ENCODE results near the gene ETHE1.
"Not testable (repeated sequence)": the region's sequence is repeated elsewhere in the genome, so short reads cannot be mapped to it uniquely, and the experiment has no call there.

Gene ETHE1

DNA sequence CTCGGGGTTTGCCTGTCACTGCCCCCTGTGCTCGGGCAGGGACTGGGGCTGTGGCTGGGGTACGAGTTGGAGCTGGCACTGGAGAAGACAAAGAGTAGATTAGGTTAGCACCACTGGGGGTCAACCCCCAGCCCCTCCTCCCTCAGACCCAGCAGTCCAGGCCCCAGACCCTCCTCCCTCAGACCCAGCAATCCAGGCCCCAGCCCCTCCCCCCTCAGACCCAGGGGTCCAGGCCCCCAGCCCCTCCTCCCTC is 25.1 kb upstream of the ETHE1 start:
- H3K4me3 ChIP-seq (replicated peaks in 1 of 2; ENCODE audit: low read depth in 2 of 2, low read length in 2 of 2): no peak overlapping the region
- no peak for DNase-seq (ENCODE audit: low read depth in 2 of 2)
- TF ChIP-seq CTCF (IDR thresholded peaks at IDR 0.05; ENCODE audit: low read depth, low read length): no peak

DNA sequence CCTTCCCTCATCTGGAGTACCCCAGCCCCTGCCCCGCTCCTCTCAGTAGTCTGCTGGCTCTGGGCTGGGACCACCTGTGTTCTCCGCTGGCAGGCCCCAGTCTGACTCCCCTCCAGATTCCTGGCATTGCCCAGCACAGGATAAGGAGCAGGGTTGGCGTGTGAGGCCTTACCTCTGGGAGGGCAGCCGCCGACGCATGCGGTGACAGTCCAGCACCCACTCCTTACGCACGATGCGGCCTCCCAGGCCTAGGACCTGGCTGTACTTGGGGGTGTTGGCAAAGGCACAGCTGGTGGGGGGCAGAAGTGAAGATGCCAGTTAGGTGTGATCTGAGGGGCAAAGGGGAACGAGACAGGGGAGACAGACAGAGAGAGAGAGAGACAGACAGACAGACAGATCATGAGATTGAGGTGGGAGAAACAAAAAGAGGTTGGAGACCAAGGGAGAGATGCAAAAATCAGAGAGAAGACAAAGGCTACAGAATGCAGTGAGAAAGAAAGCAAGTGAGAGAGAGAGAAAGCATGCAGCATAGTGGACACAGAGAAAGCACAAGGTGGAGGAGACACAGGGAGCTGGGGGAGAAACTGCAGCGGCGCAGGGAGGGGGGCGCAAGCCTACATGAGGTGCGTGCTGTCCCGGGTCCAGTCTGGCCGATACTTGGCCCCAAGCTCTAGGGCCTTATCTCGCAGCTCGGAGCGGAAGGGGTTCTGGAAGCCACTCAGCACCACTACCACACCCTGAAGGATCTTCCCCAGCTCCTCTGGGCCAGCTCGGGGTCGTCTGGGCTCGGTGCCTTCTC is 24.6 kb upstream of the ETHE1 start:
- no peak for DNase-seq (ENCODE audit: low read depth in 2 of 2)
- no peak overlapping the region for H3K4me3 ChIP-seq (replicated peaks in 1 of 2; ENCODE audit: low read depth in 2 of 2, low read length in 2 of 2)
- TF ChIP-seq CTCF (IDR thresholded peaks at IDR 0.05; ENCODE audit: low read depth, low read length): no peak

DNA sequence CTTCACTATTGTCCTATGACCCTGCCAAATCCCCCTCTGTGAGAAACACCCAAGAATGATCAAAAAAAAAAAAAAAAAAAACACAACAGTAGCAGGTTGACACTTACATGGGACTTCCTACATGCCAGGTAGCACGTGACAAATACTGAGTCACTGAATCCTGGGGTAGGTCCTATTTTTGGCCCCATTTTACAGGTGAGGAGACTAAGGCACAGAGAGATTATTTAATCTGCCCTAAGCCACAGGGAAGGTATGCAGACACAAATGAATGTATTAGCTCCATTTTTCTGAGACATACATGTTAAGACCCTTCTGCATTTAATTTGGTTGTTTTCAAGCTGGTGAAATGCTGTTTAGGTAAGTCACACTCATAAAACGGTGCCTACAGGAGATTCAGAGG is 21.7 kb upstream of the ETHE1 start:
- no peak for TF ChIP-seq CTCF (IDR thresholded peaks at IDR 0.05; ENCODE audit: low read depth, low read length)
- no peak overlapping the region for H3K4me3 ChIP-seq (replicated peaks in 1 of 2; ENCODE audit: low read depth in 2 of 2, low read length in 2 of 2)
- DNase-seq (ENCODE audit: low read depth in 2 of 2): no peak

DNA sequence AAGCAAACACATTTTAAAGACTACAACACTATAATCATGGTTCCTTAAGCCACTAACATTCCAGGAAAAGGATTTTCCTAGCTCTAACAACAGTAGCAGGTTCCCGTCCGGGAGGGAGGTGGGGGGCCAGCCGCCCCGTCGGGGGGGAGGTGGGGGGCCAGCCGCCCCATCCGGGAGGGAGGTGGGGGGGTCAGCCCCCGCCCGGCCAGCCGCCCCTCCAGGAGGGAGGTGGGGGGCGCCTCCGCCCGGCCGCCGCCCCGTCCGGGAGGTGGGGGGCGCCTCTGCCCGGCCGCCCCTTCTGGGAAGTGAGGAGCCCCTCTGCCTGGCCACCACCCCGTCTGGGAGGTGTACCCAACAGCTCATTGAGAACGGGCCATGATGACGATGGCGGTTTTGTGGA is 20.9 kb upstream of the ETHE1 start:
- H3K4me3 ChIP-seq (replicated peaks in 1 of 2; ENCODE audit: low read depth in 2 of 2, low read length in 2 of 2); DNase-seq (ENCODE audit: low read depth in 2 of 2): not testable (repeated sequence)

- DNase-seq (ENCODE audit: low read depth in 2 of 2): no peak
- no peak overlapping the region for H3K4me3 ChIP-seq (replicated peaks in 1 of 2; ENCODE audit: low read depth in 2 of 2, low read length in 2 of 2)
- TF ChIP-seq CTCF (IDR thresholded peaks at IDR 0.05; ENCODE audit: low read depth, low read length): no peak
Observed at GRCh38 chr19:43546581-43546980, 19.6 kb upstream of the ETHE1 start.

DNA sequence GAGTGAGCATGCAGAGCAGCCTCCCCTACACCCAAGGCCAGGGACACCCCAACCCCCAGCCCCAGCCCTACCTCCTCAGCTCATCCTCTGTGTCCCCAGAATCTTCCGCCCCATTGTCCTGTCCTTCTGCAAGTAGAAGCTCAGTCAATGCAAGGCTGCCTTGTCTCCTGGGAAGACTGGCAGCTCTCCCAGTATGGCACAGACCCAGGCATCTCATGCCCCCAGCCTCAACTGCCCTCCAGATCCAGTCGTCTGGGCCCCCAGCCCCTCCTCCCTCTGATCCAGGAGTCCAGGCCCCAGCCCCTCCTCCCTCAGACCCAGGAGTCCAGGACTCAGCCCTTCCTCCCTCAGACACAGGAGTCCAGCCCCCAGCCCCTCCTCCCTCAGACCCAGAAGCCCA is 19.0 kb upstream of the ETHE1 start:
- H3K4me3 ChIP-seq (replicated peaks in 1 of 2; ENCODE audit: low read depth in 2 of 2, low read length in 2 of 2): no peak overlapping the region
- no peak for TF ChIP-seq CTCF (IDR thresholded peaks at IDR 0.05; ENCODE audit: low read depth, low read length)
- DNase-seq (ENCODE audit: low read depth in 2 of 2): no peak

DNA sequence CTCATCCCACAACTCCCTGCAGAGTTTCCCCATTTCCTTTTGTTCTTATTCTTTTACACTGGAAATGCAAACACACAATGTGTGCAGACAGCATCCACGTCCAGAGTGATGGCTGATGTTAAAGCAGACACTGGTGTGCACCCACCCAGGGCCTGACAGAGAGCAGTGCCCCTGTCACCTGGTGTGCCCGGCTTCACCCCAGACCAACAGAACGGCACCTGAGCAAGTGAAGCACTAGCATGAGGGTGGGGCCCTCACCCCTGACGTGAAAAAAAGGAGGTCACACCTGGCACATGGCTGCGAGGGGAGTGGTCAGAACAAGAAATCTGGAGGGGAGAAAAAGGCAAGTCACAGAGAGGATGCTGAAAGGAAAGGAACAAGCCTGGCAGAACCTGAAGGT is 18.3 kb upstream of the ETHE1 start:
- no peak for DNase-seq (ENCODE audit: low read depth in 2 of 2)
- TF ChIP-seq CTCF (IDR thresholded peaks at IDR 0.05; ENCODE audit: low read depth, low read length): no peak
- H3K4me3 ChIP-seq (replicated peaks in 1 of 2; ENCODE audit: low read depth in 2 of 2, low read length in 2 of 2): no peak overlapping the region

Data from cardiac fibroblast (primary cell).